ENCODE results near the gene HRH1. TPM values are rescaled to one million over a fixed set of nuclear protein-coding genes. Genes with fewer than 3 reads are reported as not detected.

Gene HRH1
- polyA plus RNA-seq, 3 donors = 1.9 to 2.2 (median 2.1) TPM

GRCh38 chr3:11307830-11308432, 153.6 kb downstream of the HRH1 start:
- no peak for DNase-seq

- DNase-seq = no peak
Observed at GRCh38 chr3:11310258-11310657, 156.0 kb downstream of the HRH1 start.

- no peak for DNase-seq
Observed at GRCh38 chr3:11312166-11312565, 157.9 kb downstream of the HRH1 start.

Other genes with a start within 250 kb of the HRH1 start
- gene SLC6A1, start 161.7 kb upstream of the HRH1 start, polyA plus RNA-seq (ENCODE audit: insufficient read length in 3 of 3) = 1 to 10 TPM; 1.2 TPM
- 10 to 100 TPM; 22.8 to 24.0 (median 23.0) TPM for gene ATG7, start 117.9 kb downstream of the HRH1 start, polyA plus RNA-seq (ENCODE audit: insufficient read length in 3 of 3)